Measurements from ENCODE around the gene ANKRD55.

DNA sequence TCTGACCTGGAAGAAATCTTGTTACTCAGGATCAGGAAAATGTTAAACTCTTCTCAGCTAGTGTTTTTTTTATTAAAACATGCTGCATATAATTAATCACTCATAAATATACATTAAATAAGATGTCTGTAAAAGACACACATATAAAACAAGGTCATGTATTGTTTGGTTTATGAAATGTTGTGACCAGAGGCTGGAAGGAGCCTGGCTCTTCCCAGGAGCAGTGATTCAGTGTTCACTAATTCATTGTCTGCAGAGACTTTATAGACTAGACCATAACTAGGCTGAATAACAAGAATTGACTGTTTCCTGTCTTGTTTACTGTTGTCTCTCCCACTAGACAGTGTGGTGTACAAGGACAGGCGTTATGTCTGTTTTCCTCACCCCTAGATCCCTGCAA lies 49.1 kb upstream of the ANKRD55 start:
- TF ChIP-seq, protein P1, sequence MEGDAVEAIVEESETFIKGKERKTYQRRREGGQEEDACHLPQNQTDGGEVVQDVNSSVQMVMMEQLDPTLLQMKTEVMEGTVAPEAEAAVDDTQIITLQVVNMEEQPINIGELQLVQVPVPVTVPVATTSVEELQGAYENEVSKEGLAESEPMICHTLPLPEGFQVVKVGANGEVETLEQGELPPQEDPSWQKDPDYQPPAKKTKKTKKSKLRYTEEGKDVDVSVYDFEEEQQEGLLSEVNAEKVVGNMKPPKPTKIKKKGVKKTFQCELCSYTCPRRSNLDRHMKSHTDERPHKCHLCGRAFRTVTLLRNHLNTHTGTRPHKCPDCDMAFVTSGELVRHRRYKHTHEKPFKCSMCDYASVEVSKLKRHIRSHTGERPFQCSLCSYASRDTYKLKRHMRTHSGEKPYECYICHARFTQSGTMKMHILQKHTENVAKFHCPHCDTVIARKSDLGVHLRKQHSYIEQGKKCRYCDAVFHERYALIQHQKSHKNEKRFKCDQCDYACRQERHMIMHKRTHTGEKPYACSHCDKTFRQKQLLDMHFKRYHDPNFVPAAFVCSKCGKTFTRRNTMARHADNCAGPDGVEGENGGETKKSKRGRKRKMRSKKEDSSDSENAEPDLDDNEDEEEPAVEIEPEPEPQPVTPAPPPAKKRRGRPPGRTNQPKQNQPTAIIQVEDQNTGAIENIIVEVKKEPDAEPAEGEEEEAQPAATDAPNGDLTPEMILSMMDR (IDR thresholded peaks at IDR 0.05), result no peak
- TF ChIP-seq POLR2A (IDR thresholded peaks at IDR 0.05) (no peak), EP300 (IDR thresholded peaks at IDR 0.05) (no peak)
